ENCODE measurements around the gene ALDH4A1.

- TF ChIP-seq EP300 (IDR thresholded peaks at IDR 0.05) (no peak), POLR2AphosphoS5 (IDR thresholded peaks at IDR 0.05) (no peak), POLR2A (IDR thresholded peaks at IDR 0.05) (no peak), CTCF (IDR thresholded peaks at IDR 0.05) (no peak)
Measured at GRCh38 chr1:18865176-18865575, 37.2 kb downstream of the ALDH4A1 start.

Measured in gastroesophageal sphincter (tissue), 3 donors.